Kidney epithelial cell (primary cell): ENCODE data around the gene SLC51A. TPM values are rescaled to one million over a fixed set of nuclear protein-coding genes. Genes with fewer than 3 reads are reported as not detected.

Experiments used
- DNase-seq: peaks from one replicate; pipeline ENCODE4 v3.0.0-alpha.2; 2010; ENCODE audit warnings: low read depth
- H3K27me3 ChIP-seq: 2 replicates; pipeline ENCODE4 v1.6.0; 2011; ENCODE audit warnings: low read length; ENCODE audit not compliant: control insufficient read depth, insufficient read depth
- H3K36me3 ChIP-seq: 2 replicates; pipeline ENCODE4 v1.5.1; 2011; ENCODE audit warnings: low read length; ENCODE audit not compliant: control insufficient read depth, insufficient read depth
- H3K4me3 ChIP-seq: 2 replicates; pipeline ENCODE4 v1.5.1; 2011; ENCODE audit warnings: low read depth, mild to moderate bottlenecking, control low read depth, low read length
- total RNA-seq: library from RNA; depleted of rRNA; stranded (reverse); fragments of >200 nt; gene quantifications from 2 replicates; pipeline ENCODE4 v1.2.3, GENCODE V29; 2015
- TF ChIP-seq, protein P1 (sequence below): IDR thresholded peaks from 2 replicates; pipeline ENCODE4 v1.5.1; 2011; ENCODE audit warnings: mild to moderate bottlenecking, moderate library complexity, low read length, control low read depth, inconsistent platforms; ENCODE audit not compliant: insufficient read depth, poor library complexity, severe bottlenecking

SLC51A gene
- total RNA-seq, 1 donor from 2014 or later: not detected

DNA sequence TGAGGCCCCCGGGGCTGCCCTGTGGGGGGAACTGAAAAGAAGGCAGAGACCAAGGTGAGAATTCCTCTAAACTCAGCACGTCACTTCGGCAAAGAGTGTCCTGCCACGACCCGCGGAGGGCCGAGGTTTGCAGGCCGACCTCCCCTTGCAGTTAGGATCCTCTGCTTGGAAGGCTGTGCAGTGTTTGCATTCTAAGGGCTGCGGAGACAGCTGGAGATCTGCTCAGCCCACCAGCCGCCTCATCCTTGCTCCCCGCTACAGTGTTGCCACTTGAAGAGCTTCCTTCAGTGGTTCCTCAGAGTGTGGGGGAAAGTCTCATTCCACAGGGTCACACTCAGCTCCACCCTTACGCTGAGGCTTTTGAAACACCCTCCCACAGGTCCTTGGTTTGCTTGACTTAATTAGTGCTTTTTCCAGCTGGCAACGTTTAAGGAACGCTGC, 10.8 kb downstream of the SLC51A start:
- H3K4me3 ChIP-seq: no peak overlapping the region
- H3K36me3 ChIP-seq: no peaks in the 10 kb centered on the region
- DNase-seq: no peak
- TF ChIP-seq, protein P1, sequence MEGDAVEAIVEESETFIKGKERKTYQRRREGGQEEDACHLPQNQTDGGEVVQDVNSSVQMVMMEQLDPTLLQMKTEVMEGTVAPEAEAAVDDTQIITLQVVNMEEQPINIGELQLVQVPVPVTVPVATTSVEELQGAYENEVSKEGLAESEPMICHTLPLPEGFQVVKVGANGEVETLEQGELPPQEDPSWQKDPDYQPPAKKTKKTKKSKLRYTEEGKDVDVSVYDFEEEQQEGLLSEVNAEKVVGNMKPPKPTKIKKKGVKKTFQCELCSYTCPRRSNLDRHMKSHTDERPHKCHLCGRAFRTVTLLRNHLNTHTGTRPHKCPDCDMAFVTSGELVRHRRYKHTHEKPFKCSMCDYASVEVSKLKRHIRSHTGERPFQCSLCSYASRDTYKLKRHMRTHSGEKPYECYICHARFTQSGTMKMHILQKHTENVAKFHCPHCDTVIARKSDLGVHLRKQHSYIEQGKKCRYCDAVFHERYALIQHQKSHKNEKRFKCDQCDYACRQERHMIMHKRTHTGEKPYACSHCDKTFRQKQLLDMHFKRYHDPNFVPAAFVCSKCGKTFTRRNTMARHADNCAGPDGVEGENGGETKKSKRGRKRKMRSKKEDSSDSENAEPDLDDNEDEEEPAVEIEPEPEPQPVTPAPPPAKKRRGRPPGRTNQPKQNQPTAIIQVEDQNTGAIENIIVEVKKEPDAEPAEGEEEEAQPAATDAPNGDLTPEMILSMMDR: no peak
- peaks cover 6% of the 10 kb centered on the region for H3K27me3 ChIP-seq

DNA sequence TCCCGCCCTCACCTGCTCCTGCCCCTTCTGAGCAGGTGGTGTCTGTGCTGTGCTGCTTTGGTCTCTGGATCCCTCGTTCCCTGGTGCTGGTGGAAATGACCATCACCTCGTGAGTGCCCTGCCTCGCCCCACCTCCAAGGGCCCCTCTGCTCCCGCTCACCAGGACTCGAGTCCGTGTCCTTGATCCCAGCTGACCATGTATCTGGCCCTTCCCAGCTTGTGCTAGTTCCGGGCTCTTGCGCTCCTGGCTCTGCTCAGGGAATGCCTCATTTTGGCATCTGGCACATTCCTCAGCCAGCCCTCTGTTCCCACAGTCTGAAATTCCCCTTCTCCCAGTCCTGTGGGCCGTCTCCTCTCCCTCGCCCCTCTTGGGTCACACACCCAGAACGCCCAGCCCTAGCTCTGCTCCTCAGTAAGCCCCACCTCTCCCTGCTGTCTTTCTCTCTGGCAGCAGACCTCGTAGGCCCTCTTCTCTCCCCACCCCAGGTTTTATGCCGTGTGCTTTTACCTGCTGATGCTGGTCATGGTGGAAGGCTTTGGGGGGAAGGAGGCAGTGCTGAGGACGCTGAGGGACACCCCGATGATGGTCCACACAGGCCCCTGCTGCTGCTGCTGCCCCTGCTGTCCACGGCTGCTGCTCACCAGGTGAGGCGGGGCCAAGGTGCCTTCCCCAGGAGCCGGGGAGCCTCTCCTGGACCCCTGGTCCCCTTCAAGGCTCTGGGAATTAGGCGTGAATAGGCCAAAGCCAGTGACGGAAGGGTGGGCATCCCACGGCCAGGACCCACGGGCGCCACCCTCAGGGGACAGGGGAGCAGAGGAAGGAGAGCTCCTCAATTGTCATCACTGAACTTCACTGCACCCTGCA, 11.5 kb downstream of the SLC51A start:
- DNase-seq: no peak
- Histone ChIP-seq H3K4me3 (no peak overlapping the region), H3K27me3 (peaks cover 5% of the 10 kb centered on the region), H3K36me3 (no peaks in the 10 kb centered on the region)
- TF ChIP-seq, protein P1: no peak

DNA sequence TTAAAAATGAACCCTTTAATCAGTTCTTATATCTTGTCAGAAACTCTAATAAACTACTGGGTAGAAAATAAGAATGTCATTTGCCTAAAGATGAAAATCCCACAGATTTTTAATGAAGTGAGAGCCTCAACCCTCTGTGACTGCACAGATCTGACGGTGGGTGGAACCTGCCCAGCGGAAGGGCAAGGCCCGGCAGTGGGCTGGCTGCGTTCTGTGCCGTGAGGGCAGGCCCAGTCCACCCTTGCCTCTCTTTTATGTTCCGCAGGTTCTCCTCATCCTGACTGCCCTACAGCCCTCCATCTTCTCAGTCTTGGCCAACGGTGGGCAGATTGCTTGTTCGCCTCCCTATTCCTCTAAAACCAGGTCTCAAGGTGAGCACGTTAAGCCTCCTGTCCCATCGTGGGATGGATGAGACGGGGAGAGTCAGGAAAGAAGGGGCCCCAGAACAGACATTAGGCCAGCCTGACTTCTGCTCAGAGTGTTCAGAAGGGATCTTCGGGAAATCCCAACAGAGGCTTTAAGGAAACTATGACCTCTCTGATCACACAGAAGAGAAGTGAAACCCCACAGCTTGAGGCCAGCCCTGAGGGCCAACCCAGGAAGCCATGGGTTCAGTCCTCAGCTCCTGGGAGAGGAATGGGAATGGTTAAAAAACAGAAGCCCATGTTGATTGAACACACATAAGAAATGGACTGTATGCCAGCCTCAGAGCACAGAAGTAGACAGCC, 16.0 kb downstream of the SLC51A start:
- H3K4me3 ChIP-seq: no peak overlapping the region
- peaks cover 3% of the 10 kb centered on the region for H3K27me3 ChIP-seq
- TF ChIP-seq, protein P1: no peak
- no peak for DNase-seq
- H3K36me3 ChIP-seq: no peaks in the 10 kb centered on the region

DNA sequence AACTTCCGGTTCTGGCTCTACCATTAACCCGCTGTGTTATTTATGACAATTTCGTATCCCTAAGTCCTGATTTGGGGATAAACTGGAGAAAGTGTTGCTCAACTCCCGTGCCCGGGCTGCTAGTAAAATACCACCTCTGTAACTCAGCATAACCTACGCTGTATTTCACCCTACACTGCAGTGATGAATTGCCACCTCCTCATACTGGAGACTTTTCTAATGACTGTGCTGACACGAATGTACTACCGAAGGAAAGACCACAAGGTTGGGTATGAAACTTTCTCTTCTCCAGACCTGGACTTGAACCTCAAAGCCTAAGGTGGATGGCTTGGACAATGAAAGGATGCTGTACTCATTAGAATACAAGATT, 16.5 kb downstream of the SLC51A start:
- TF ChIP-seq, protein P1: no peak
- Histone ChIP-seq H3K4me3 (no peak overlapping the region), H3K36me3 (no peaks in the 10 kb centered on the region), H3K27me3 (no peaks in the 10 kb centered on the region)
- no peak for DNase-seq

DNA sequence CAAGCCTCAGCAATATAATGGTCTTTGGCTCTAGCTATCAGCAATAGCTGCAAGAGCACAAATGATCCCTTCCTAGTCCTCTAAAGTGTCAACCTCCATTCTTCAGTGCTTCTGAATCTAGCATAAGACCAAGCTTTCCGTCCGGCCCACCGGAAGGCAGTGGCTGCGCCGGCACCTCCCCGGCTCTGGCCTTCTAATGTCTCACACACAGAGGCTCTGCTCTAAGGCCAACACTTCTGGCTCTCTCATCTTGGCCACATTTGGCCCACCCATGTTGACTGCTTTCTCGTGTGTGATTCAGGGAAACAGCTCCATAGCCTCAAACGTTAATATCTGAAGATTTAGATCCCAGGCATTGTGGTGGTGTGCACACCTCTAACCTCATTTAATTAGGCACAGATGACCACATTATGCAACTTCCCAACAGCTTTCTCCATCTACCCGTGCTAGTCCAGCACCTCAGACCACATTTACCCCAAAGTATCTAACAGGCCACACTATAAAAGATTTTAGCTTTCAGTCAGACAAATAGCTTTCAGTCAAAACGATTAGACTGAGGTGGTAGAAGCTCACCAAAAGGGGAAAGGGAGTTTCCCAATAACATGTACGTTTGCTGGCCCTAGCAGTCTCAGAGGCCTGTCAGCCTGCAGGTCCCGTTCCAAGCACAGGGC, 19.3 kb downstream of the SLC51A start:
- H3K27me3 ChIP-seq: no peaks in the 10 kb centered on the region
- H3K4me3 ChIP-seq: no peak overlapping the region
- DNase-seq: no peak
- TF ChIP-seq, protein P1: no peak
- H3K36me3 ChIP-seq: no peaks in the 10 kb centered on the region
